K562 (cell line): ENCODE measurements around the gene SLC23A2. TPM values are rescaled to one million over a fixed set of nuclear protein-coding genes. Genes with fewer than 3 reads are reported as not detected.

ENCODE experiments used
- ATAC-seq: fragments of 200-7000 bp; cut with Tn5 transposase; 3 replicates; pipeline ENCODE4 v1.9.1; 2020; ENCODE audit warnings: moderate library complexity
- BruUV-seq: library from RNA; stranded (reverse); fragments of 400-500 nt; replicated peaks from 2 replicates; lab custom pipeline; 2021; lab: Mats Ljungman, UMichigan
- CTCF ChIA-PET: fragments of 300-600 bp; formaldehyde crosslinking; extraction: SDS; loops from one replicate; lab custom pipeline; 2021; ENCODE audit warnings: low intra/inter-chr PET ratio; lab: Yijun Ruan, JAX
- POLR2A ChIA-PET: fragments of 300-600, 350-650 bp; sonication (Branson Sonifier 250); formaldehyde crosslinking; extraction: SDS; loops from one replicate; lab custom pipeline; 2021; ENCODE audit warnings: antibody characterized with exemption, inconsistent platforms; lab: Yijun Ruan, JAX
- DNase-seq, 4 experiments: peaks; one replicate each; pipeline versions ENCODE4 v3.0.0 to v3.0.0-alpha.2; 2011 to 2018; ENCODE audit warnings: low spot score in 3 of 4, mixed read lengths in 3 of 4; ENCODE audit errors: extremely low read depth in 1 of 4
- FAIRE-seq: peaks from 2 replicates; lab custom pipeline; 2011; peaks lifted over from hg19 to GRCh38; lab: Jason Lieb, UNC
- H2AFZ ChIP-seq: 2 replicates; pipeline ENCODE4 v1.6.0; 2011; ENCODE audit warnings: low read depth, low read length, control low read depth, inconsistent platforms
- H3K27ac ChIP-seq: fragments of 200-600 bp; 3 replicates; pipeline ENCODE4 v1.8.0; 2011; ENCODE audit warnings: low read depth, mild to moderate bottlenecking, control low read depth, inconsistent platforms, low read length, moderate library complexity, mixed read lengths; ENCODE audit errors: extremely low read depth
- H3K27me3 ChIP-seq, 2 experiments: fragments of 300-600 bp in 1 of 2; 2 replicates in 1 of 2; 3 replicates in 1 of 2; pipeline versions ENCODE4 v1.6.0 to v1.8.0; 2011; ENCODE audit warnings: inconsistent platforms in 2 of 2, low read length in 2 of 2, mild to moderate bottlenecking in 1 of 2, mixed read lengths in 1 of 2, moderate library complexity in 1 of 2; ENCODE audit not compliant: control insufficient read depth in 2 of 2, insufficient read depth in 2 of 2
- H3K36me3 ChIP-seq: fragments of 300-600 bp; 3 replicates; pipeline ENCODE4 v1.8.0; 2011; ENCODE audit warnings: mild to moderate bottlenecking, low read length, inconsistent platforms; ENCODE audit not compliant: control insufficient read depth, insufficient read depth
- H3K4me1 ChIP-seq, 2 experiments: fragments of 200-600 bp in 1 of 2; replicated peaks in 1 of 2; 2 replicates in 1 of 2; 3 replicates in 1 of 2; pipeline versions ENCODE4 v1.5.1 to v1.8.0; 2011; ENCODE audit warnings: inconsistent platforms in 2 of 2, low read length in 2 of 2, mild to moderate bottlenecking in 1 of 2, mixed read lengths in 1 of 2, moderate library complexity in 1 of 2; ENCODE audit not compliant: control insufficient read depth in 2 of 2, insufficient read depth in 2 of 2
- H3K4me2 ChIP-seq: 2 replicates; pipeline ENCODE4 v1.6.1; 2011; ENCODE audit warnings: low read length, control low read depth, inconsistent platforms, mixed read lengths; ENCODE audit not compliant: insufficient read depth
- H3K4me3 ChIP-seq: fragments of 200-600 bp; sonication (generic), shearing (Covaris generic); 2 replicates; pipeline ENCODE4 v1.5.1; 2016; ENCODE audit warnings: control low read depth, inconsistent platforms
- H3K79me2 ChIP-seq: fragments of 200-600 bp; 3 replicates; pipeline ENCODE4 v1.8.0; 2011; ENCODE audit warnings: low read length, inconsistent platforms; ENCODE audit not compliant: control insufficient read depth, insufficient read depth
- H3K9ac ChIP-seq, 2 experiments: 2 replicates each; pipeline versions ENCODE4 v1.6.0 to v1.6.1; 2011; ENCODE audit warnings: low read depth in 2 of 2, low read length in 2 of 2, control low read depth in 1 of 2, inconsistent platforms in 1 of 2, mild to moderate bottlenecking in 1 of 2, mixed read lengths in 1 of 2; ENCODE audit not compliant: insufficient read depth in 1 of 2
- H3K9me1 ChIP-seq: one replicate; pipeline ENCODE4 v1.6.0; 2011; ENCODE audit warnings: inconsistent platforms, mild to moderate bottlenecking, low read length, moderate library complexity; ENCODE audit not compliant: control insufficient read depth, insufficient read depth
- H3K9me3 ChIP-seq: replicated peaks from 2 replicates; pipeline ENCODE4 v1.5.1; 2011; ENCODE audit warnings: low read depth, low read length, inconsistent platforms; ENCODE audit not compliant: control insufficient read depth, insufficient read depth
- H4K20me1 ChIP-seq: replicated peaks from 2 replicates; pipeline ENCODE4 v1.6.1; 2011; ENCODE audit warnings: low read length, inconsistent platforms, mixed read lengths; ENCODE audit not compliant: control insufficient read depth, insufficient read depth
- BACH1 ChIP-seq: fragments of 200-800 bp; sonication (Bioruptor generic); IDR thresholded peaks from 2 replicates; pipeline ENCODE4 v1.6.1; 2016; ENCODE audit warnings: missing genetic modification characterization, missing compliant biosample characterization
- GABPA ChIP-seq: fragments of 200-800 bp; sonication (Bioruptor generic); conservative IDR thresholded peaks from 2 replicates; pipeline ENCODE4 v1.6.1; 2016; ENCODE audit warnings: low read depth, missing genetic modification characterization, missing compliant biosample characterization
- HDAC1 ChIP-seq, 2 experiments: fragments of 450-650 bp; IDR thresholded peaks; 2 replicates each; pipeline ENCODE4 v1.6.1; 2016 to 2017; ENCODE audit warnings: inconsistent platforms in 1 of 2, mild to moderate bottlenecking in 1 of 2, moderate library complexity in 1 of 2
- HDAC3 ChIP-seq: fragments of 450-650 bp; IDR thresholded peaks from 2 replicates; pipeline ENCODE4 v1.6.1; 2018; ENCODE audit warnings: borderline replicate concordance, mild to moderate bottlenecking, moderate library complexity; ENCODE audit not compliant: partially characterized antibody
- HDAC8 ChIP-seq: fragments of 450-650 bp; IDR thresholded peaks from 2 replicates; pipeline ENCODE4 v1.6.1; 2016; ENCODE audit warnings: mild to moderate bottlenecking, missing genetic modification characterization, moderate library complexity, missing compliant biosample characterization
- MCM5 ChIP-seq: fragments of 450-650 bp; IDR thresholded peaks from 2 replicates; pipeline ENCODE4 v1.6.1; 2016; ENCODE audit warnings: low read depth
- POU5F1 ChIP-seq: fragments of 150-350 bp; IDR thresholded peaks from 2 replicates; pipeline ENCODE4 v1.6.1; 2014; ENCODE audit warnings: borderline replicate concordance, low read length, low read depth, mild to moderate bottlenecking; ENCODE audit not compliant: partially characterized antibody
- PPARD ChIP-seq: fragments of 250-450 bp; sonication (Bioruptor Pico); IDR thresholded peaks from 2 replicates; pipeline ENCODE4 v1.8.0; 2022; ENCODE audit warnings: inconsistent platforms, mild to moderate bottlenecking, moderate library complexity
- RBM25 ChIP-seq: fragments of 200-400 bp; formaldehyde crosslinking; IDR thresholded peaks from 2 replicates; pipeline ENCODE4 v1.6.1; 2018; ENCODE audit warnings: low read length, low read depth, moderate library complexity; ENCODE audit not compliant: severe bottlenecking
- RFX5 ChIP-seq: IDR thresholded peaks from 2 replicates; pipeline ENCODE4 v1.6.1; 2011; ENCODE audit warnings: low read depth, mild to moderate bottlenecking, improper control_type of control experiment, low read length
- SMAD2 ChIP-seq: fragments of 150-350 bp; IDR thresholded peaks from 2 replicates; pipeline ENCODE4 v1.6.1; 2014; ENCODE audit warnings: low read depth, mild to moderate bottlenecking, low read length
- SP1 ChIP-seq: sonication (generic); formaldehyde crosslinking; IDR thresholded peaks from 2 replicates; pipeline ENCODE4 v1.8.1; 2022; ENCODE audit warnings: mild to moderate bottlenecking, missing genetic modification reagents
- TEAD1 ChIP-seq, 2 experiments: fragments of 450-650 bp in 1 of 2; sonication (generic) in 1 of 2; formaldehyde crosslinking; IDR thresholded peaks; 2 replicates each; pipeline versions ENCODE4 v1.4.0 to v1.8.0; 2020 to 2022; ENCODE audit warnings: mild to moderate bottlenecking in 2 of 2, missing genetic modification reagents in 1 of 2
- ZNF282 ChIP-seq: sonication (generic); formaldehyde crosslinking; IDR thresholded peaks from 2 replicates; pipeline ENCODE4 v1.8.1; 2023; ENCODE audit warnings: missing genetic modification reagents
- ZSCAN29 ChIP-seq: fragments of 450-650 bp; IDR thresholded peaks from 2 replicates; pipeline ENCODE4 v1.6.1; 2017
- WGBS: fragments of 100-300 bp; shearing (Covaris generic); methylation state at CpG from one replicate; pipeline ENCODE4 v1.1.6; 2016; ENCODE audit warnings: low coverage, mixed read lengths; ENCODE audit not compliant: insufficient coverage; ENCODE audit errors: missing lambda C conversion rate; 5-methylcytosine and 5-hydroxymethylcytosine counted together
- in situ Hi-C: fragments of 300-500 bp; cut with MboI; formaldehyde crosslinking; loops from 4 replicates; pipeline ENCODE4 v1.15.0; 2018; ENCODE audit warnings: inconsistent platforms, mixed read lengths
- intact Hi-C: fragments of 100-400 bp; cut with micrococcal nuclease; formaldehyde crosslinking; loops from 2 replicates; pipeline ENCODE4 v1.14.2; 2022
- polyA plus RNA-seq, 8 experiments: library from polyadenylated mRNA; depleted of rRNA in 4 of 8; stranded (reverse) in 5 of 8; unstranded in 3 of 8; fragments of >200 nt; fragmentation: Nextera tagmentation in 2 of 8; fragmentation: Illumina TruSeq in 1 of 8; extraction: Ambion mirVana in 2 of 8; extraction: Trizol in 1 of 8; gene quantifications; 2 replicates each; pipeline versions ENCODE4 v1.2.1 to v1.2.3, GENCODE V29; 2011 to 2014; ENCODE audit warnings: inconsistent platforms in 1 of 8, missing spikeins in 1 of 8
- total RNA-seq, 7 experiments: library from RNA; depleted of rRNA in 6 of 7; stranded (reverse); fragments of >200 nt in 6 of 7; fragmentation: Illumina TruSeq in 2 of 7; extraction: Trizol in 2 of 7; gene quantifications; 2 replicates each; pipeline versions ENCODE4 v1.2.1 to v1.2.3, GENCODE V29; 2011 to 2021; ENCODE audit warnings: low replicate concordance in 1 of 7
- TF ChIP-seq, protein P1 (sequence below): fragments of 250-450 bp; sonication (Bioruptor Pico); IDR thresholded peaks from 2 replicates; pipeline ENCODE4 v1.5.0; 2021
- TF ChIP-seq, protein P2 (sequence below): sonication (generic); formaldehyde crosslinking; IDR thresholded peaks from 2 replicates; pipeline ENCODE4 v1.8.1; 2023; ENCODE audit warnings: mild to moderate bottlenecking, missing genetic modification reagents
- TF ChIP-seq, protein P3 (sequence below): fragments of 200-800 bp; sonication (Bioruptor generic); IDR thresholded peaks from 2 replicates; pipeline ENCODE4 v1.6.1; 2017; ENCODE audit warnings: missing genetic modification characterization, missing compliant biosample characterization

The SLC23A2 gene
- total and polyA plus RNA-seq, 9 of the 15 experiments (the other 6 are each of a cell fraction or from before 2014, with no cell fraction given), result 0.39 to 6.7 (median 3.2) TPM

DNA sequence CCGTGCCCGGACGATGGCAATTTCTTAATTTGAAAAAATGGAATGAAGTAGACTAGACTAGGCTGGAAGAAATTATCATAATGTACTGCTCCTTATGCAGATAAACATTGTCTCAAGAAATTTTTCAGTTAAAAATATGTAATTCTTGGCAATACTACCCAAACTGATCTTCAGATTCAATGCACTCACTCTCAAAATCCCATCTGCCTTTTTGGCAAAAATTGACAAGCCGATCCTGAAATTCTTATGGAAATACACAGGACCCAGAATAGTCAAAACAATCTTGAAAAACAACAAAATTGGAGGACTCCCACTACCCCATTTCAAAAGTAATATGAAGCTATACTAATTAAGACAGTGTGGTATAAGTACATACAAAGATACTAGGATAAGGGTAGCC is 19.0 kb downstream of the SLC23A2 start:
- ChIA-PET POLR2A (interaction anchor here (0.5 kb wide), 1 partner anchor 298 kb away, joined by 3 read pairs; no protein-coding TSS in a partner anchor), CTCF (no interaction called here)
- Histone ChIP-seq H3K9me1 (no peaks in the 10 kb centered on the region), H3K9me3 (no peaks in the 10 kb centered on the region), H2AFZ (no peak overlapping the region), H3K27ac (no peak overlapping the region), H3K4me1 (no peaks in the 10 kb centered on the region; a peak in 1 of 5 replicates), H3K9ac (no peak overlapping the region), H3K27me3 (no peaks in the 10 kb centered on the region; a peak in 1 of 5 replicates), H4K20me1 (0 out of 2 replicates have a peak, but pooled peaks cover 8% of the 10 kb centered on the region), H3K4me2 (no peak overlapping the region), H3K4me3 (no peak overlapping the region), H3K36me3 (no peaks in the 10 kb centered on the region), H3K79me2 (no peaks in the 10 kb centered on the region)
- ATAC-seq (no peak), FAIRE-seq (no peak), DNase-seq (no peak)
- intact Hi-C loops, result no loop called here
- WGBS, result 91% methylated on average over 4 of the region's 4 CpGs
- BruUV-seq, result no TSS peak
- in situ Hi-C loops, result no loop called here
- TF ChIP-seq TEAD1 (CRISPR knock-in tag; IDR thresholded peaks at IDR 0.05) (no peak), HDAC1 (IDR thresholded peaks at IDR 0.05) (no peak), BACH1 (tag) (no peak), HDAC8 (no peak), RFX5 (no peak), ZNF282 (CRISPR knock-in tag) (no peak), SMAD2 (no peak), GABPA (tag) (no peak), HDAC3 (no peak), POU5F1 (no peak), ZSCAN29 (no peak), RBM25 (no peak), MCM5 (no peak), PPARD (no peak), SP1 (CRISPR knock-in tag) (no peak)
- TF ChIP-seq, protein P1, sequence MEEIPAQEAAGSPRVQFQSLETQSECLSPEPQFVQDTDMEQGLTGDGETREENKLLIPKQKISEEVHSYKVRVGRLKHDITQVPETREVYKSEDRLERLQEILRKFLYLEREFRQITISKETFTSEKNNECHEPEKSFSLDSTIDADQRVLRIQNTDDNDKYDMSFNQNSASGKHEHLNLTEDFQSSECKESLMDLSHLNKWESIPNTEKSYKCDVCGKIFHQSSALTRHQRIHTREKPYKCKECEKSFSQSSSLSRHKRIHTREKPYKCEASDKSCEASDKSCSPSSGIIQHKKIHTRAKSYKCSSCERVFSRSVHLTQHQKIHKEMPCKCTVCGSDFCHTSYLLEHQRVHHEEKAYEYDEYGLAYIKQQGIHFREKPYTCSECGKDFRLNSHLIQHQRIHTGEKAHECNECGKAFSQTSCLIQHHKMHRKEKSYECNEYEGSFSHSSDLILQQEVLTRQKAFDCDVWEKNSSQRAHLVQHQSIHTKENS, result no peak
- TF ChIP-seq, protein P2, sequence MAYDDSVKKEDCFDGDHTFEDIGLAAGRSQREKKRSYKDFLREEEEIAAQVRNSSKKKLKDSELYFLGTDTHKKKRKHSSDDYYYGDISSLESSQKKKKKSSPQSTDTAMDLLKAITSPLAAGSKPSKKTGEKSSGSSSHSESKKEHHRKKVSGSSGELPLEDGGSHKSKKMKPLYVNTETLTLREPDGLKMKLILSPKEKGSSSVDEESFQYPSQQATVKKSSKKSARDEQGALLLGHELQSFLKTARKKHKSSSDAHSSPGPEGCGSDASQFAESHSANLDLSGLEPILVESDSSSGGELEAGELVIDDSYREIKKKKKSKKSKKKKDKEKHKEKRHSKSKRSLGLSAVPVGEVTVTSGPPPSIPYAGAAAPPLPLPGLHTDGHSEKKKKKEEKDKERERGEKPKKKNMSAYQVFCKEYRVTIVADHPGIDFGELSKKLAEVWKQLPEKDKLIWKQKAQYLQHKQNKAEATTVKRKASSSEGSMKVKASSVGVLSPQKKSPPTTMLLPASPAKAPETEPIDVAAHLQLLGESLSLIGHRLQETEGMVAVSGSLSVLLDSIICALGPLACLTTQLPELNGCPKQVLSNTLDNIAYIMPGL (CRISPR knock-in tag), result no peak
- TF ChIP-seq, protein P3, sequence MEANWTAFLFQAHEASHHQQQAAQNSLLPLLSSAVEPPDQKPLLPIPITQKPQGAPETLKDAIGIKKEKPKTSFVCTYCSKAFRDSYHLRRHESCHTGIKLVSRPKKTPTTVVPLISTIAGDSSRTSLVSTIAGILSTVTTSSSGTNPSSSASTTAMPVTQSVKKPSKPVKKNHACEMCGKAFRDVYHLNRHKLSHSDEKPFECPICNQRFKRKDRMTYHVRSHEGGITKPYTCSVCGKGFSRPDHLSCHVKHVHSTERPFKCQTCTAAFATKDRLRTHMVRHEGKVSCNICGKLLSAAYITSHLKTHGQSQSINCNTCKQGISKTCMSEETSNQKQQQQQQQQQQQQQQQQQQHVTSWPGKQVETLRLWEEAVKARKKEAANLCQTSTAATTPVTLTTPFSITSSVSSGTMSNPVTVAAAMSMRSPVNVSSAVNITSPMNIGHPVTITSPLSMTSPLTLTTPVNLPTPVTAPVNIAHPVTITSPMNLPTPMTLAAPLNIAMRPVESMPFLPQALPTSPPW (CRISPR knock-in tag), result no peak
